NCI-H2227 (cell line): ENCODE results near the gene SPEF2.
"Not testable (repeated sequence)": the region's sequence is repeated elsewhere in the genome, so short reads cannot be mapped to it uniquely, and the experiment has no call there.

Experiments
- DNase-seq: peaks from one replicate; lab custom pipeline; 2025; ENCODE audit not compliant: unreplicated experiment; lab: John Stamatoyannopoulos, UW

Gene SPEF2

DNA sequence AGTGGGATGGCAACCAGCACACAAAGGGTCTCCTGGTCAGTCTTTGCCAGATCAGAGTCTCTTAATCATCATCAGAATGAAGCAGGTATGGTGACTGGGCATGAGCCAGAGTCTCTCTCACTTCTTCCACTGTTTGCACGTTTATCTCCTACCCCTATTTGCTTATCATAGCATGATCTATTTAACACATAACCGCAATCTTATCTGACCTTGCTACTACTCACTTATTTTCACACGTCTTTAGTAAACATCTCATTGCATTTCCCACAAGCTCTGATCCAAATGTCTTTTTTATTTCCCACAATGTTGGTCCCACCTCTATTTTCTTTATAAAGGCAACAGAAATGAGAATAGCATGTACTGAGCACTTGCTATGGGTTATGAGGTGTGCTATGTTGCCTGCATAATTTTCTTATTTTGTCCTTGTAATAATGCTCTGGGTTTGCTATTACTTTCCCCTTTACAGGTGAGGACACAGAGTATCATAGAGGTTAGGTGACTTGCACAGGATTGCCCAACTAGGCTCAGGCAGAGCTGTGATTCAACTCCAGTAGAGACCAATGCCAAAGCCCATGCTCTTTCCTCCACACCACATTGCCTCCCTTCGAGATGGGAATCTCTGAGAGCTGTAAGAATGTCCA lies 199.3 kb downstream of the SPEF2 start:
- DNase-seq, result no peak

DNA sequence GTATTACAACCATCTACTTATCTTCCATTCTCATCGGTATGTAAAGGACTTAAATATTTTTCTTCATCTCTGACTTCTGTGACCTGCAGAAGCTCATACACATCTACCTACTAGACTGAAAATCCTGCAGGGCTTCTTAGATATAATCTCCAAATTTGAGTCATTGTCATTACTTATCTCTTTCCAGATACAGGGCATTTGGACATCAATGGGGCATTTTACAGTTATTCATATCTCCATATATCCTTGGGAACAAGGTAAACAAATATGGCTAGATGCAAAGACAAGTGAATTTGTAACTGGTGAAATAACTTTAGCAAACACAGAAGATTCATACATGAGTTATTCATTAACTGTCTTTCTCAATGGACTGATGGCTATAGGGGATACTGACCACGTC lies 201.4 kb downstream of the SPEF2 start:
- no peak for DNase-seq

DNA sequence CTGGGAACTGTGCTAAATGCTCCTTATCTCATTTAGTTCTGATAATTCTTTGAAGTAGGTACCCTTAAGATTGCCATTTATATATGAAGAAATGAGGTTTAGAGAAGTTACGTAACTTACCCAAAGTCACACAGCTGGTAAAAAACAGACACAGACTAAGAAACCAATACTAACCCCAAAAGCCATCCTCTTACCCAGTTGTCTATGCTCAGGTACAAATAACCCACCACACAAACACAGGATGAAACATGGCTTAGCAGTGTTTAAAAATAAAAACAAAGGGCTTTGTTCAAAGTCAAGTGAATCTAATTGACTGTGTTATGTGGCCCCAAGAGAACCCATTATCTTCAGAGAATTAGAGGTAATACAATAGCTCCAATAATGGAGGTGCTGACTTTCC lies 202.0 kb downstream of the SPEF2 start:
- DNase-seq, result no peak

DNA sequence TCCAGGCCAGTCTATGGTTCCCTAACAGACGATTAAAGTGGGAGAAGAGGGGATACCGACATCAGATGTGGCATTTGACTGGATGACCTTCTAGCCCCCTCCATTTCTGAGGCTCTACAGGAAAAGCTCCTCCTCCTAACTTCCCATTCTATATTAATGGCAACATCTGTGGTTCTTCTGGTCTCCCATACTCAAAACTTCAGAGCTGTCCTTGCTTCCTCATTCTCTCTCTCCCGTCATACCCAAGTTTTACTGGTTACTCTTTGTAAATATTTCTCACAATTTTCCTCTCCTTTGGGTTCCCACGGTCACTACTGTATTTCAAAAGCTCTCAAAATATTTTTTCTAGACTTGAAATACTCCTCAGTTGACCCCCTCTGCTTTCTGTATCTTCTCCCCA lies 203.1 kb downstream of the SPEF2 start:
- DNase-seq, result no peak

DNA sequence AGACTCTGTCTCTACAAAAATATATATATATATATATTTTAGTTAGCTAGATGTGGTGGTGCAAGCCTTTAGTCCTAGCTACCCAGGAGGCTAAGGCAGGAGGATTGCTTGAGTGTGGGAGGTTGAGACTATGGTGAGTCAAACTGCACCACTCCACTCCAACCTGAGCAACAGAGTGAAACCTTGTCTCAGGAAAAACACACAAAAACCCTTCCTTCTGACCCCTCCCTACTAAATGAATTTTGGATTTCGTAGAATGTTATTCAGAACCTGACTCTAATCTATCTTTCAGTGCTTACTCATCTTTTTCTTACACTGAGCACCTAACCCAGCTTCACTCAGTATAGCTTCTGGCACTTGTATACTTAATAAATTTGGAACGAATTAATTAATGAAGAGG lies 203.8 kb downstream of the SPEF2 start:
- no peak for DNase-seq

DNA sequence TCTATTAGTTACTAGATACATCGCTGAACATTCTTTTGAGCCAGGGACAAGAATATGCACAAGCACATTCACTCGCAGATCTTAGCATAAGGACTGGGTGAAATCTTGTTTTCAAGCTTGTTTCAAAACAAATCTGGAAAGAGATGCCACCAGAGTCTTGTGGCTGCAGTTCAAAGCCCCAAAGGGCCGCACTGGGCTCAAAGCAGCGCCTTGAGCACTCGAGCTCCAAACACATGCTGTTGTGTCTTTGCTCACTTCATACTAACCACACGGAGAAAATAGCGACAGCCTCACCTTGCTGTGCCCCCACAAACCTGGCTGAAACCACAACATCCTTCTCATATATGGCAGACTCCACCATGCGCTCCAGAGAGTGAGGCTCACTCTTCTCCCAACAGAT lies 204.8 kb downstream of the SPEF2 start:
- DNase-seq, result no peak

DNA sequence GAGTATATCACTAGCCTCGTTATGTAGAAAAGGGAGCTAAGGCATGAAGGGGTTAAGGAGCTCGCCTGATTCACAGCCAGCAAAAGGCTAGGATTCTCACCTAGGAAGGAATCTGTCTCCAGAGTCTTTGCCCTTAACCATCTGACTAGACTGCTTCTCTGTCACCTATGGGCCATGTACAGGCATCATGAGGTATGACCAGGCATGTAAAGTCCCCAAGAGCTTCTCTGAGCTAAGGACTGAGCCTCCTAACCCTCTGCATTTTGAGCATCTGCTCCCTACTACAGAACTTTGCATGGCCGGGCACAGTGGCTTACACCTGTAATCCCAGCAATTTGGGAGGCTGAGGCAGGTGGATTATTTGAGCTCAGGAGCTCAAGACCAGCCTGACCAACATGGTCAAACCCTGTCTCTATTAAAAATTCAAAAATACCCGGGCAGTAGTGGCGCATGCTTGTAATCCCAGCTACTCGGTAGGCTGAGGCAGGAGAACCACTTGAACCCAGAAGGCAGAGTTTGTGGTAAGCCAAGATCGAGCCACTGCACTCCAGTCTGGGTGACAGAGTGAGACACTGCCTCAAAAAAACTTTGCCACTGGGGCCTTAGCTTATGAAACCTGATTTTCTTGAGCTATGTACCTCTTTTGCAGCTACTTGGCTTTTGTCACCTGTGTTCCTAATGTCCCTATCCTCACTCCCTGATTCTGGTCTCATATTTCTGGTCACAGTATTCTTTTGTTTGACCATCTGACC lies 205.9 kb downstream of the SPEF2 start:
- DNase-seq, result no peak

DNA sequence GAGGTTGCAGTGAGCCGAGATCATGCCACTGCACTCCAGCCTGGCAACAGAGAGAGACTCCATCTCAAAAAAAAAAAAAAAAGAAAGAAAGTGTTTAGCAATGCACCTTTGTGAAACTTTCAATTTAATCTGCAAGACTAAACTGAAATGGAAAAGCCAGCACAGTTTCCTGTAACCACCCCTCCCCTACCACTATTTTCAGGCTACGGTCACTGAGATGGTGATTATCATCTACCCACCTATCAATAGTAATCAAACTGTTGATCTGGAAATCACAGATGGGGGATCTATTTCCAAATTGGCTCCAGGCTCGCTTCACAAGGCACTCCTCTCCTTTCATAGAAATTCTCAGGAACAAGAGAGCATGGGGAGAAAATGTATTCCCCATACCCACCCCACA lies 208.4 kb downstream of the SPEF2 start:
- no peak for DNase-seq

DNA sequence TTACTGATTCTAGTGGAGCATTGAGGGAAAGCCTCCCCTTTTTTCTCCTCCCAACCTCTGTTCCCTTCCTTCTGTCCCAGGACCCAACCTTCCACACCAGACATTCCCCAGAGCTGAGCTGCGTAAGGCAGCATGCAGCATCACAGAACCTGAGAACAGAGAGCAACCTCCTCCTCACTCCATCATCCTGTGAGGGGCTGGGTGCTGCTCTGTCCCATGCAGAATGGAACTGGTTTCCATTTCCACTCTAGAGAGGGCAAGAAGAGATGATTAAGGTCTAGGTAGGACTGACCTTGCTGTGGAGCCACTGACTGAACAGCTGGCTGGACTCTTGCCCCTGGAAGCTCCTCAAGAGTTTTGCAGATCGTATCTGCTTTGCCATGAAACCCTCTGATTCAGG lies 208.9 kb downstream of the SPEF2 start:
- DNase-seq, result no peak

DNA sequence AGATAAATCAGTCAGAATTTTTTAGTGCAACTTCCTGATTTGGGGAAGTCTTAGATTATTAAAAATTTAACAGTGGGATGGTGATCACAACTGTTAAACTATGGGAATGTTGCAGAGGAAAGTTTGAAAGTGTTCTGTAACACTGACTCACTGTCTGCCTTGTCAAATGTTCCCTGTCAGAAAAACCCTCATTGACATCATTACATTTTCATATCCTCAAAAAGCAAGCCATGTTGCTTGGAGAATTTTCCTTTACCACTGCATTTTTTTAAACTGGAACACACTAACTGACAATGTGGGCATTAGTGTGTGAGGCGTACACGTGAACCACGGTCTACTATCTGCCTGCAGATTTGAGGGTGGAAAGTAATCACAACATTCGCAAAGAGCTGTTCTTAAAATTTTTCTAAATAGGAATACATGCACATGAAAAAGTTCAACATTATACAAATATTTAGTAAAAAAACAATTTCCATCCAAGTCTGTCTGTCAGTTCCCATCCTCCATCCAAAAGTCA lies 210.5 kb downstream of the SPEF2 start:
- no peak for DNase-seq

DNA sequence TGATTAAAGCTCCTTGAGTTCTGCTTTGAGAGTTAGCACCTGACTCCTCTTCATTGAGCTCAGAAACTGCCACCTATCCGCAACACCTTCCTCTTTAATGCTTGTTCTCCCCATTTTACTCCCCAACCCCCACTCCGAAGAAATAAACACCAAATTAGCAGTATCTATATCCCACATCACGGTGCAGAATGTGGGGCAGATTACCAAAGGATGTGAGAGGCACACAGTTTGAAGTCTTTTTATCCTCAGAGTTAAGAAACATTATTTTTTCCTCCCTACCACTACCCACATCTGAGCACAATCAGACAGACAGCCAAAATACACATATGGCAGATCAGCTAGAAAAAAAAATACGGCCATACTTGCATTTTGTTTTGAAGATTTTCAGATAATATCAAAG lies 212.9 kb downstream of the SPEF2 start:
- DNase-seq, result no peak

DNA sequence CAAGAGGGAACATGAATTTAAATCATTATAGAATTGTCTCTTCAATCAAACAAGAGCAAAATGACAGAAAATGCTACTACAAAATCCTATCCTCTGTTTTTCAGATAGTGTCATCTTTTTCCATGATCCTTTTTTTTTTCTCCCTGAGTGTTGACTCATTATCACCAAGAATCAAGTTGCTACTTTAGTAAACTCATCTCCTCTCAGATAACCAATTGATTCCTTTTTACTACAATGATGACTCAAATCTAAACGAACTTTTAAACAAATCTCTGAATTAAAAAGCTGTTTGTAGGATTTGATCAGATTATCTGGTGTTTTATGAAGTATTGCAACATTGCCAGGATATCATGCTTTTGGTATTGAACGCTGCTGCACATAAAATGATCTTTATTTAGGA lies 215.1 kb downstream of the SPEF2 start:
- no peak for DNase-seq

DNA sequence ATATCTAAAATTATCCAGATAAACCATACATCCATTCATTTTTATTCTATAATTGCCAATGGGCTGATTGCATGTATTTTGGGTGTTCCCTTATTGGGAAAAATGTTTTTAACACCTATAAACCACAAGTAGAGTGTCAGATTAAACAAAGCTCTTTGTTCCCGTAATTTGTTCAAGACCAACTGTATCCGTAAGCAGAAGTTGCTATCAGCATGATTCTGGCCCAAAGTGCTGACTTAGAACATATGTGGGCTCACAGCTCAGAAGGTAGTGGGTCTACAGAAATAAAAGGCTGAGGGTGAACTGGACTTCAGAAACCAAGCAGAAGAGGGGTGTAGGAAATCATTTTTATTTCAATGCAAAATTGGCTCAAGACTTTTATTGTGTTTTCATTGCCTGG lies 215.6 kb downstream of the SPEF2 start:
- DNase-seq, result no peak

DNA sequence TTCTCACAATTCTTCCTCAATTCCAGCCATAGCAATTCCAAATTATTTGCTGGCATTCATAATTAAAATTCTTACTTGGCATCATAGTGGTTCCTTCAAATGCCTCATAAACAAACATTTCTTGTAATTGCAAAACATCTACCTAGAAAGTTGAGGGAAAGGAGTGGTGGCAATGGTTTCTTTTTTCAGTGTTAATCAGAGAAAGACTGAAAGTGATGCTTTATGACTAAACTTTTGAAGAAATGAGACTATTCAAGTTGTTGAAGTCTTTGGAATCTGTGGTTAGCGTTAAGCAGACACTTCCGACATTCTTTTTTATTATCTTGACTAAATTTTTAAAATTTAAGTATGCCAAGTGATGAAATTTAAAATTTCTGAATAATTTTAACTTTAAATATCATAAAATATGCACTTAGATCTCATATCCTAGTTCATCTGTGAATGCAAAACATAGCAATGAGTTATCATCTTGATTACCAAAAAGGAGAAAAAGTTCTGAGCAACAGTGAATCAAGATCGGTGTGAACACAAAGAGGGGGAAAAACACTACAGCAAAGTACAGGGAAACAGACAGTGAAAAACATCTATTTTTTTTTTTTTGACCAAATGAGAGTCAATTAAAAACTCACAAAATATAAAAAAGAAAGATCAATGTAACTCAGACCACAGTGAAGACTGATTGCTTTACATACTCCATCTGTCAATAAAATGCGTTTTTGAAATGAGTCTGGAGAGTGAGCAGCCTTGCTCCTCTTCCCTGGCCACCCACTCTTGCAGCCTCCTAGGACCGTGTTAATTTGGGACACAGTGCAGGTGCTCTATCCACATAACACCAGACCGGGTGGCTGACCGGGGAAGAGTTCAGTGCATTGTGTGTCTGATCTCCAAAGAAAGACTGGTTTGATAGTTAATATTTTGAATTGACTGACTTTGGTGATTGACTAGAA lies 218.4 kb downstream of the SPEF2 start:
- no peak for DNase-seq

DNA sequence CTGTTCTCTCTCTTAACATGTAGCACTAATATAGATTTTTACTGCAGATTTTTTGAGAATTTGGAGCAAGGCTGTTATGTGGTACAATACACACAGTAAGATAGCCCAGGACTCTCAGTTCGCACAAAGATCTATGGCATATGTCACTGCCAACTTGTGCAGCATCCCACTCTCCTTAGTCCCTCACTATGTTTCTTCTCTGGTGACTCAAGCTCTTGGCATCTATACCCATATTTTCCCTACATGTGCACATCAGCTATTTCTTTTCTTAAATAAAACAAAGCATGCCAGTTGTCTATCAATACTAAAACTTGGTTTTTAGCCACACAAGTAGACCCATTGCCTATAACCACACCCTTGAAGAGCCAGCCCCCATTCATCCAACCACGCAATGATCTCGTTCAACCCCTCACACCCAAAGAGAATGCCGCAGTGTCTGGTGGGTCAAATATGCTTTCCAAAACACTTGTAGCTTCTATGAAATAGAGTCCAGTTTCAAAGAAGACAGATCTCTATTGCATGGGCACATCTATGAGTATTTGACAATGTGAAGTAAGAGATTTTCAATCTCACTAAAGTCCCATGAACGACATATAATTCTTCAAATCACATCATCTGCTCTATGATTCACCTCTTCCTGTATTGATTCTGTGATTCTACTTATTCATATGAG lies 220.8 kb downstream of the SPEF2 start:
- no peak for DNase-seq

DNA sequence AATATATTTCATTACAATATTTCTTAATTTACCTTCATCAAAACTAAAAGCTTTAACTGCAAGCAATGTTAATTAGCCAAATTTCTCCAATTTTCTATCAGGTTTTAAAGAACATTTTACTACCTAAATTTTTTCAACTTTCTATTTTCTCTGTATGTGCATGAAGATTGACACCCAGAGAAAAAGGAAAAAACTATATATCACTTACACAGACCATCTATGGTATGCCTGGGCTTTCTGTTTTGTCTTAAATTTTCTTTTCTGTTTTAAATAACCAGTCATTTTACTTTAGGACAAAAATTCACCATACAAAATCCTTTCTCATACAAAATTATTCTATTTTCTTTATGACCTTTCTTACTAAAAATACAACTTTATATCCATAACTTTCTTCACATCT lies 225.2 kb downstream of the SPEF2 start:
- DNase-seq, result no peak

DNA sequence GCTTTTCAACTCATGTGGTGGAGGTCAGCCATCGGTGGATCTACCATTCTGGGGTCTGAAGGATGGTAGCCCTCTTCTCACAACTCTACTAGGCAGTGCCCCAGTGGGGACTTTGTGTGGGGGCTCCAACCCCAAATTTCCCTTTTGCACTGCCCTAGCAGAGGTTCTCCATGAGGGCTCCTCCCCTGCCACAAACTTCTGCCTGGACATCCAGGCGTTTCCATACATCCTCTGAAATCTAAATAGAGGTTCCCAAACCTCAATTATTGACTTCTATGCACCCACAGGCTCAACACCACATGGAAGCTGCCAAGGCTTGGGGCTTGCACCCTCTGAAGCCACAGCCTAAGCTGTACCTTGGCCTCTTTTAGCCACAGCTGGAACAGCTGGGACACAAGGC lies 227.8 kb downstream of the SPEF2 start:
- DNase-seq, result not testable (repeated sequence)

DNA sequence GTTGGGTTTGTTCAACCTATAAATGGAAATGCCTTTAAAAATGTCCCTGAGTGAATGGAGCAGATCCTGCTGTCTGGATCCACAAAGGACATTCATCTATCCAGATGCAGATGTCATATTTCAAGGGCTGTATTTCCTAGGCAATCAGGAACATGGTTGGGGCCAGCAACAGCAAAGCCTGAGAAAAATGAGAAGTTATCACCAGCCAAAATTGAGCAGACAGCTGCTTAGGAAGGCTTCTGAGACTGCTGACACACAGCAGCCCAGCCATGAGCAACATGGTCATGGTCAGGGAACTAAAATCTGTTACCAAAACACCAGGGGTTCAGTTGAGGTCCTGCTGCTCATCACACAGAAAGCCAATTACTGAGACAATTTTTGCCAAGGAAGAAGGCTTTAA lies 229.8 kb downstream of the SPEF2 start:
- DNase-seq, result no peak

DNA sequence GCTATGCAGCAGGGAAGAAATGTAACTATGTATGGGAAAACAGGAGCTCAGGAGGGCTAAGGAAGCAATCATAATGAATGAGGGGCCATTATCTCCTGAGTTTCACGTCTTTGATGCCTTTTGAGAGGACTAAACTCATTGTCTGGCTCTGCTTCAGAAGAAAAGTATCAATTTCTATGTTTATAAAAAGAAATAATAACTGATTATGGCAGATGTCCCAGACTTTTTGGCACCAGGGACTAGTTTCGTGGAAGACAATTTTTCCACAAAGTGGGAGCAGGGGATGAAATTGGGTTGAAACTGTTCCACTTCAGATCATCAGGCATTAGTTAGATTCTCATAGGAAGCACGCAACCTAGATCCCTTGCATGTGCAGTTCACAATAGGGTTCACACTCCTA lies 230.3 kb downstream of the SPEF2 start:
- DNase-seq, result no peak

DNA sequence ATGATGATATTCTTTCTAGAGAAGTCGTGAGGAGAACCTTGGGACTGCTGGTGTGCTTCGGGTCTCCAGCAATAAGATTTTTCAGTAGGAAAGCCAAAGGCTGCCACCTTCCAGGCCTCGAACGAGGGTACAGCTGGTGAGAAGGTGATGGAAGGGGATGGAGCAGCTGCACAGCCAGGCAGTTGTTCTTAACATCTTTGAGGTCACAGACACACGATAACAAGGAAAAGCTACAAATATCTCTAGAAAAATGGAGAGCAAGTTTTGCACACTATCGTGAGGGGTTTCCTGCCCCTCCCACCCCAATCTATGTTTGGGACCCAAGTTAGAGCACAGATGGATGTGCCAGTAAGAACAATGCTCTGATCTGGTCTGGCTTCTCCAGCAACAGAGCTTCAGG lies 232.2 kb downstream of the SPEF2 start:
- DNase-seq, result no peak
